A673 (cell line): ENCODE results near the gene NTN1.

Source experiments
- CTCF ChIP-seq: fragments of 300-800, 200-600 bp; sonication (generic); conservative IDR thresholded peaks from 2 replicates; pipeline ENCODE4 v1.5.1; 2017; ENCODE audit warnings: low read depth, mild to moderate bottlenecking, antibody characterized with exemption, low read length, moderate library complexity, mixed read lengths
- EZH2 ChIP-seq: fragments of 200-600 bp; sonication (generic); IDR thresholded peaks from 2 replicates; pipeline ENCODE4 v1.6.1; 2017; ENCODE audit warnings: borderline replicate concordance, low read depth, mild to moderate bottlenecking, mixed read lengths, antibody characterized with exemption, low read length; ENCODE audit not compliant: poor library complexity, severe bottlenecking

GRCh38 chr17:9256361-9256750, 235.0 kb downstream of the NTN1 start:
- TF ChIP-seq CTCF (no peak), EZH2 (no peak)
